ENCODE data around the gene ARL6IP4.

Gene ARL6IP4

GRCh38 chr12:122982477-122982815, 2.0 kb downstream of the ARL6IP4 start:
- Histone ChIP-seq H3K4me3 (replicated peaks; ENCODE audit: low read depth, low read length) (peak overlapping the region; percentile 79; the same call in 1 of the 2 replicates), H3K27me3 (replicated peaks; ENCODE audit: control insufficient read depth, insufficient read depth, low read length) (no peaks in the 10 kb centered on the region), H3K36me3 (ENCODE audit: control insufficient read depth, insufficient read depth, low read length) (peaks cover 10% of the 10 kb centered on the region)
- DNase-seq (ENCODE audit: extremely low read depth, insufficient read length) = no peak
- TF ChIP-seq CTCF (IDR thresholded peaks at IDR 0.05; ENCODE audit: insufficient read depth, low read length, poor library complexity, severe bottlenecking) = no peak

- Histone ChIP-seq H3K36me3 (ENCODE audit: control insufficient read depth, insufficient read depth, low read length) (peaks cover 8% of the 10 kb centered on the region), H3K27me3 (replicated peaks; ENCODE audit: control insufficient read depth, insufficient read depth, low read length) (no peaks in the 10 kb centered on the region), H3K4me3 (replicated peaks; ENCODE audit: low read depth, low read length) (no peak overlapping the region)
- no peak for DNase-seq (ENCODE audit: extremely low read depth, insufficient read length)
- TF ChIP-seq CTCF (IDR thresholded peaks at IDR 0.05; ENCODE audit: insufficient read depth, low read length, poor library complexity, severe bottlenecking) = no peak
Observed at GRCh38 chr12:122982963-122983788, 2.7 kb downstream of the ARL6IP4 start.

GRCh38 chr12:122983789-122984515, 3.5 kb downstream of the ARL6IP4 start:
- H3K4me3 ChIP-seq (replicated peaks; ENCODE audit: low read depth, low read length) = no peak overlapping the region
- TF ChIP-seq CTCF (IDR thresholded peaks at IDR 0.05; ENCODE audit: insufficient read depth, low read length, poor library complexity, severe bottlenecking) = no peak
- peaks cover 8% of the 10 kb centered on the region for H3K36me3 ChIP-seq (ENCODE audit: control insufficient read depth, insufficient read depth, low read length)

GRCh38 chr12:122984612-122985337, 4.3 kb downstream of the ARL6IP4 start:
- no peak for DNase-seq (ENCODE audit: extremely low read depth, insufficient read length)
- TF ChIP-seq CTCF (IDR thresholded peaks at IDR 0.05; ENCODE audit: insufficient read depth, low read length, poor library complexity, severe bottlenecking) = no peak
- H3K4me3 ChIP-seq (replicated peaks; ENCODE audit: low read depth, low read length) = no peak overlapping the region
- peaks cover 8% of the 10 kb centered on the region for H3K36me3 ChIP-seq (ENCODE audit: control insufficient read depth, insufficient read depth, low read length)
- H3K27me3 ChIP-seq (replicated peaks; ENCODE audit: control insufficient read depth, insufficient read depth, low read length) = no peaks in the 10 kb centered on the region; the same call in 1 of the 2 replicates

More at GRCh38 chr12:122983789-122984515, 3.5 kb downstream of the ARL6IP4 start:
- DNase-seq (ENCODE audit: extremely low read depth, insufficient read length) = no peak
- H3K27me3 ChIP-seq (replicated peaks; ENCODE audit: control insufficient read depth, insufficient read depth, low read length) = no peaks in the 10 kb centered on the region; the same call in 1 of the 2 replicates

GRCh38 chr12:122985338-122986257, 5.1 kb downstream of the ARL6IP4 start:
- Histone ChIP-seq H3K4me3 (replicated peaks; ENCODE audit: low read depth, low read length) (no peak overlapping the region), H3K27me3 (replicated peaks; ENCODE audit: control insufficient read depth, insufficient read depth, low read length) (no peaks in the 10 kb centered on the region; the same call in 1 of the 2 replicates), H3K36me3 (ENCODE audit: control insufficient read depth, insufficient read depth, low read length) (peaks cover 8% of the 10 kb centered on the region)
- no peak for TF ChIP-seq CTCF (IDR thresholded peaks at IDR 0.05; ENCODE audit: insufficient read depth, low read length, poor library complexity, severe bottlenecking)
- DNase-seq (ENCODE audit: extremely low read depth, insufficient read length) = no peak

Measured in GM06990 (cell line).